H9 (cell line): ENCODE results near the gene CASTOR1. TPM values are rescaled to one million over a fixed set of nuclear protein-coding genes. Genes with fewer than 3 reads are reported as not detected.

Experiments
- DNase-seq: peaks from one replicate; pipeline ENCODE4 v3.0.0-alpha.2; 2017
- H2AFZ ChIP-seq: one replicate; pipeline ENCODE4 v1.6.1; 2013; ENCODE audit warnings: mild to moderate bottlenecking, low read length, control low read depth, moderate library complexity
- H2AK5ac ChIP-seq: 2 replicates; pipeline ENCODE4 v1.6.1; 2013; ENCODE audit warnings: low read length, control low read depth, mixed read lengths; ENCODE audit not compliant: insufficient read length
- H2BK120ac ChIP-seq: one replicate; pipeline ENCODE4 v1.6.1; 2013; ENCODE audit warnings: low read depth, mild to moderate bottlenecking, low read length, control low read depth, inconsistent platforms; ENCODE audit not compliant: poor library complexity, severe bottlenecking
- H2BK12ac ChIP-seq: 2 replicates; pipeline ENCODE4 v1.6.1; 2013; ENCODE audit warnings: low read length, control low read depth, mixed read lengths, low read depth; ENCODE audit not compliant: insufficient read length
- H2BK15ac ChIP-seq: 2 replicates; pipeline ENCODE4 v1.6.1; 2013; ENCODE audit warnings: low read depth, low read length, control low read depth
- H2BK20ac ChIP-seq: one replicate; pipeline ENCODE4 v1.6.1; 2013; ENCODE audit warnings: low read depth, mild to moderate bottlenecking, low read length, control low read depth, inconsistent platforms; ENCODE audit not compliant: poor library complexity, severe bottlenecking
- H2BK5ac ChIP-seq: 2 replicates; pipeline ENCODE4 v1.6.1; 2013; ENCODE audit warnings: low read length, control low read depth, mixed read lengths; ENCODE audit not compliant: insufficient read length
- H3K14ac ChIP-seq: 2 replicates; pipeline ENCODE4 v1.6.1; 2013; ENCODE audit warnings: low read length, control low read depth; ENCODE audit not compliant: insufficient read depth
- H3K18ac ChIP-seq: 2 replicates; pipeline ENCODE4 v1.6.1; 2013; ENCODE audit warnings: low read depth, mild to moderate bottlenecking, mixed read lengths, low read length, control low read depth; ENCODE audit not compliant: insufficient read length
- H3K23ac ChIP-seq: 2 replicates; pipeline ENCODE4 v1.6.1; 2013; ENCODE audit warnings: low read length, control low read depth, mixed read lengths, low read depth; ENCODE audit not compliant: insufficient read length
- H3K23me2 ChIP-seq: 2 replicates; pipeline ENCODE4 v1.6.1; 2013; ENCODE audit warnings: low read depth, mild to moderate bottlenecking, mixed read lengths, low read length, control low read depth; ENCODE audit not compliant: insufficient read length, poor library complexity, severe bottlenecking
- H3K27ac ChIP-seq: 2 replicates; pipeline ENCODE4 v1.5.1; 2013; ENCODE audit warnings: low read length, control low read depth, mixed read lengths, low read depth; ENCODE audit not compliant: insufficient read length
- H3K27me3 ChIP-seq: 2 replicates; pipeline ENCODE4 v1.6.1; 2013; ENCODE audit warnings: low read length, control low read depth, inconsistent platforms; ENCODE audit not compliant: insufficient read depth
- H3K4ac ChIP-seq: 2 replicates; pipeline ENCODE4 v1.6.1; 2013; ENCODE audit warnings: low read depth, mild to moderate bottlenecking, control low read depth, inconsistent platforms, low read length, moderate library complexity
- H3K4me1 ChIP-seq: 2 replicates; pipeline ENCODE4 v1.6.1; 2013; ENCODE audit warnings: low read length, control low read depth, inconsistent platforms; ENCODE audit not compliant: insufficient read depth
- H3K4me2 ChIP-seq: 2 replicates; pipeline ENCODE4 v1.6.1; 2013; ENCODE audit warnings: low read length, control low read depth, mixed read lengths; ENCODE audit not compliant: insufficient read length, insufficient read depth
- H3K56ac ChIP-seq: 2 replicates; pipeline ENCODE4 v1.6.1; 2013; ENCODE audit warnings: low read depth, mild to moderate bottlenecking, mixed read lengths, low read length, control low read depth; ENCODE audit not compliant: insufficient read length
- H3K79me1 ChIP-seq: 2 replicates; pipeline ENCODE4 v1.6.1; 2013; ENCODE audit warnings: low read depth, mild to moderate bottlenecking, moderate library complexity, low read length, control low read depth, inconsistent platforms; ENCODE audit not compliant: insufficient read depth, poor library complexity, severe bottlenecking
- H3K79me2 ChIP-seq: 2 replicates; pipeline ENCODE4 v1.6.1; 2013; ENCODE audit warnings: low read length, control low read depth, inconsistent platforms; ENCODE audit not compliant: insufficient read depth
- H3K9ac ChIP-seq: 2 replicates; pipeline ENCODE4 v1.6.1; 2013; ENCODE audit warnings: low read length, control low read depth, mixed read lengths; ENCODE audit not compliant: insufficient read length; ENCODE audit errors: extremely low read depth
- H3K9me3 ChIP-seq: one replicate; pipeline ENCODE4 v1.6.1; 2013; ENCODE audit warnings: low read depth, low read length, inconsistent platforms; ENCODE audit not compliant: control insufficient read depth
- H3T11ph ChIP-seq: one replicate; pipeline ENCODE4 v1.6.1; 2013; ENCODE audit warnings: mild to moderate bottlenecking, low read length, control low read depth, inconsistent platforms
- H4K20me1 ChIP-seq: one replicate; pipeline ENCODE4 v1.6.1; 2013; ENCODE audit not compliant: control insufficient read depth, insufficient read length, insufficient read depth
- H4K5ac ChIP-seq: 2 replicates; pipeline ENCODE4 v1.6.1; 2013; ENCODE audit warnings: low read depth, mild to moderate bottlenecking, mixed read lengths, low read length, control low read depth; ENCODE audit not compliant: insufficient read length
- H4K8ac ChIP-seq: replicated peaks from 2 replicates; pipeline ENCODE4 v1.6.1; 2013; ENCODE audit warnings: low read length, control low read depth, mixed read lengths, low read depth; ENCODE audit not compliant: insufficient read length
- H4K91ac ChIP-seq: 2 replicates; pipeline ENCODE4 v1.6.1; 2013; ENCODE audit warnings: low read depth, mild to moderate bottlenecking, moderate library complexity, mixed read lengths, low read length, control low read depth; ENCODE audit not compliant: insufficient read length
- H3K27ac Mint-ChIP-seq, 3 experiments: 2 replicates in 2 of 3; 3 replicates in 1 of 3; pipeline ENCODE4 v1.8.0; 2020 to 2021; ENCODE audit warnings: mixed read lengths in 3 of 3, mild to moderate bottlenecking in 1 of 3, moderate library complexity in 1 of 3
- H3K27me3 Mint-ChIP-seq: 2 replicates; pipeline ENCODE4 v1.8.0; 2021; ENCODE audit warnings: low read depth, mild to moderate bottlenecking, moderate library complexity, mixed read lengths
- H3K36me3 Mint-ChIP-seq, 3 experiments: 2 replicates in 2 of 3; 3 replicates in 1 of 3; pipeline ENCODE4 v1.8.0; 2020 to 2021; ENCODE audit warnings: low read depth in 3 of 3, mixed read lengths in 3 of 3; ENCODE audit not compliant: insufficient read depth in 1 of 3
- H3K4me1 Mint-ChIP-seq, 2 experiments: 2 replicates each; pipeline ENCODE4 v1.8.0; 2020; ENCODE audit warnings: mixed read lengths in 2 of 2
- H3K4me3 Mint-ChIP-seq, 2 experiments: 2 replicates in 1 of 2; 3 replicates in 1 of 2; pipeline ENCODE4 v1.8.0; 2020 to 2021; ENCODE audit warnings: mild to moderate bottlenecking in 2 of 2, mixed read lengths in 2 of 2, moderate library complexity in 1 of 2
- H3K9me3 Mint-ChIP-seq, 2 experiments: 2 replicates in 1 of 2; 3 replicates in 1 of 2; pipeline ENCODE4 v1.8.0; 2020; ENCODE audit warnings: mild to moderate bottlenecking in 2 of 2, mixed read lengths in 2 of 2, moderate library complexity in 1 of 2
- CTCF ChIP-seq: fragments of 200-600 bp; sonication (generic); conservative IDR thresholded peaks from 3 replicates; pipeline ENCODE4 v1.8.0; 2021; ENCODE audit warnings: antibody characterized with exemption, mild to moderate bottlenecking
- WGBS: extraction: QIAGEN DNeasy Blood & Tissue Kit; methylation state at CpG from one replicate; pipeline ENCODE4 v1.1.7; 2013; ENCODE audit warnings: missing lambda C conversion rate, low lambda C conversion rate, mixed read lengths; ENCODE audit not compliant: insufficient read length; ENCODE audit errors: extremely low coverage; 5-methylcytosine and 5-hydroxymethylcytosine counted together
- total RNA-seq: library from RNA; stranded (reverse); gene quantifications from 2 replicates; pipeline ENCODE4 v1.2.1, GENCODE V29; 2021

Gene CASTOR1
- total RNA-seq, 1 experiment from 2014 or later: 8.8 TPM

- no peaks in the 10 kb centered on the region for H3K79me2 ChIP-seq
- no peak overlapping the region for H3K23ac ChIP-seq
- no peak overlapping the region for H3T11ph ChIP-seq
- H3K18ac ChIP-seq: no peak overlapping the region
- H2AK5ac ChIP-seq: no peak overlapping the region
- no peak overlapping the region for H3K4ac ChIP-seq
- H2AFZ ChIP-seq: no peak overlapping the region
- Mint-ChIP-seq H3K27me3 (no peaks in the 10 kb centered on the region), H3K27ac (no peak overlapping the region; a peak in 2 of 7 replicates), H3K9me3 (peaks cover 0 to 1% of the 10 kb centered on the region in 2 experiments; a peak in 1 of 5 replicates), H3K4me3 (no peak overlapping the region), H3K4me1 (peaks cover 2 to 6% of the 10 kb centered on the region in 2 experiments; a peak in 2 of 4 replicates), H3K36me3 (peaks cover 4 to 19% (median 5%) of the 10 kb centered on the region in 3 experiments; a peak in 5 of 7 replicates)
- H3K27ac ChIP-seq: no peak overlapping the region
- H4K20me1 ChIP-seq: no peaks in the 10 kb centered on the region
- no peaks in the 10 kb centered on the region for H3K79me1 ChIP-seq
- no peaks in the 10 kb centered on the region for H3K4me1 ChIP-seq
- no peak overlapping the region for H3K4me2 ChIP-seq
- H3K14ac ChIP-seq: no peak overlapping the region
- H2BK12ac ChIP-seq: no peak overlapping the region
- no peaks in the 10 kb centered on the region for H3K23me2 ChIP-seq
- TF ChIP-seq CTCF: no peak
- no peak overlapping the region for H4K8ac ChIP-seq
- no peak for DNase-seq
- no peak overlapping the region for H3K9ac ChIP-seq
- H2BK120ac ChIP-seq: no peak overlapping the region
- no peaks in the 10 kb centered on the region for H3K9me3 ChIP-seq
- H3K56ac ChIP-seq: no peak overlapping the region
- no peak overlapping the region for H2BK15ac ChIP-seq
- H3K27me3 ChIP-seq: no peaks in the 10 kb centered on the region
- no peak overlapping the region for H2BK5ac ChIP-seq
- no peak overlapping the region for H2BK20ac ChIP-seq
- no peak overlapping the region for H4K91ac ChIP-seq
- H4K5ac ChIP-seq: no peak overlapping the region
- WGBS: no CpG with 5 or more reads among the region's 4 CpGs
Observed at GRCh38 chr22:30296324-30296723, 7.0 kb upstream of the CASTOR1 start.
